GM18870 (cell line): ENCODE results near the gene CAPN15.
"Not testable (repeated sequence)": the region's sequence is repeated elsewhere in the genome, so short reads cannot be mapped to it uniquely, and the experiment has no call there.

ENCODE experiments used
- ATAC-seq: cut with Tn5 transposase; IDR thresholded peaks from one replicate; pipeline ENCODE4 v1.9.1; 2021; ENCODE audit warnings: moderate library complexity; ENCODE audit not compliant: unreplicated experiment

The CAPN15 gene

GRCh38 chr16:505479-506245 lies 21.9 kb upstream of the CAPN15 start:
- no peak for ATAC-seq

- ATAC-seq = no peak
Observed at GRCh38 chr16:506246-506546, 21.3 kb upstream of the CAPN15 start.

- ATAC-seq = not testable (repeated sequence)
Observed at GRCh38 chr16:507527-507926, 20.0 kb upstream of the CAPN15 start.

GRCh38 chr16:507996-508395 lies 19.5 kb upstream of the CAPN15 start:
- ATAC-seq = no peak

GRCh38 chr16:508884-509736 lies 18.4 kb upstream of the CAPN15 start:
- no peak for ATAC-seq

GRCh38 chr16:510066-510825 lies 17.3 kb upstream of the CAPN15 start:
- ATAC-seq = no peak

- no peak for ATAC-seq
Observed at GRCh38 chr16:512802-513201, 14.7 kb upstream of the CAPN15 start.

GRCh38 chr16:513950-514349 lies 13.6 kb upstream of the CAPN15 start:
- ATAC-seq = no peak

GRCh38 chr16:515175-515938 lies 12.2 kb upstream of the CAPN15 start:
- ATAC-seq = no peak

- no peak for ATAC-seq
Observed at GRCh38 chr16:515939-516226, 11.6 kb upstream of the CAPN15 start.

- no peak for ATAC-seq
Observed at GRCh38 chr16:516301-516700, 11.2 kb upstream of the CAPN15 start.

- no peak for ATAC-seq
Observed at GRCh38 chr16:518858-519257, 8.7 kb upstream of the CAPN15 start.

- no peak for ATAC-seq
Observed at GRCh38 chr16:519425-519824, 8.1 kb upstream of the CAPN15 start.

- ATAC-seq = no peak
Observed at GRCh38 chr16:519841-520687, 7.4 kb upstream of the CAPN15 start.

GRCh38 chr16:520847-521246 lies 6.7 kb upstream of the CAPN15 start:
- ATAC-seq = no peak

- ATAC-seq = no peak
Observed at GRCh38 chr16:521381-522210, 5.9 kb upstream of the CAPN15 start.

GRCh38 chr16:522320-523096 lies 5.0 kb upstream of the CAPN15 start:
- ATAC-seq = no peak

- no peak for ATAC-seq
Observed at GRCh38 chr16:523097-523741, 4.3 kb upstream of the CAPN15 start.
